CD4-positive, alpha-beta T cell treated with Interferon gamma for 1 hour (primary cell): ENCODE data around the gene NOD2.
A peak's percentile ranks its signal among the peaks of the same experiment; 100 is the strongest.

Source experiments
- DNase-seq: peaks from one replicate; pipeline ENCODE4 v3.0.0-alpha.2; 2020

The NOD2 gene

GRCh38 chr16:50671644-50672260, 21.7 kb upstream of the NOD2 start:
- DNase-seq = peak; percentile 36

GRCh38 chr16:50673496-50674275, 19.7 kb upstream of the NOD2 start:
- no peak for DNase-seq

- no peak for DNase-seq
These were observed 18.6 kb upstream of the NOD2 start for GRCh38 chr16:50674831-50675230.

- no peak for DNase-seq
These were observed 17.5 kb upstream of the NOD2 start for GRCh38 chr16:50675686-50676610.

GRCh38 chr16:50676684-50677225, 16.7 kb upstream of the NOD2 start:
- no peak for DNase-seq

- no peak for DNase-seq
These were observed 16.1 kb upstream of the NOD2 start for GRCh38 chr16:50677351-50677750.

- DNase-seq = peak; percentile 36
These were observed 14.9 kb upstream of the NOD2 start for GRCh38 chr16:50678531-50678930.

- no peak for DNase-seq
These were observed 14.1 kb upstream of the NOD2 start for GRCh38 chr16:50679266-50679665.

- no peak for DNase-seq
These were observed 13.5 kb upstream of the NOD2 start for GRCh38 chr16:50679676-50680555.

- DNase-seq = no peak
These were observed 12.9 kb upstream of the NOD2 start for GRCh38 chr16:50680556-50680893.

- peak; percentile 83 for DNase-seq
These were observed 12.2 kb upstream of the NOD2 start, which contains the start of gene SNX20 for GRCh38 chr16:50681021-50681885. Gene SNX20 (minus strand): TSS chr16:50681312. CDS start chr16:50677526, 3,786 bp downstream.

GRCh38 chr16:50683689-50684374, 9.6 kb upstream of the NOD2 start:
- DNase-seq = peak; percentile 81

- peak; percentile 65 for DNase-seq
These were observed 8.5 kb upstream of the NOD2 start for GRCh38 chr16:50684823-50685461.

- DNase-seq = peak; percentile 57
These were observed 7.8 kb upstream of the NOD2 start for GRCh38 chr16:50685462-50686063.

GRCh38 chr16:50688083-50688482, 5.3 kb upstream of the NOD2 start:
- DNase-seq = no peak

- DNase-seq = no peak
These were observed 4.5 kb upstream of the NOD2 start for GRCh38 chr16:50688867-50689266.

GRCh38 chr16:50690177-50690576, 3.2 kb upstream of the NOD2 start:
- no peak for DNase-seq

- no peak for DNase-seq
These were observed 785 bp upstream of the NOD2 start for GRCh38 chr16:50692644-50692998.

- no peak for DNase-seq
These were observed 800 bp downstream of the NOD2 start for GRCh38 chr16:50694206-50694605.
